Hematopoietic multipotent progenitor cell treated with erythropoietin and hydrocortisone succinate and interleukin-3 and kit ligand, for 4 days (in vitro differentiated cells): ENCODE measurements around the gene IL1RN.

ENCODE experiments used
- DNase-seq: peaks from one replicate; pipeline ENCODE4 v3.0.0-alpha.2; 2015

Gene IL1RN

DNA sequence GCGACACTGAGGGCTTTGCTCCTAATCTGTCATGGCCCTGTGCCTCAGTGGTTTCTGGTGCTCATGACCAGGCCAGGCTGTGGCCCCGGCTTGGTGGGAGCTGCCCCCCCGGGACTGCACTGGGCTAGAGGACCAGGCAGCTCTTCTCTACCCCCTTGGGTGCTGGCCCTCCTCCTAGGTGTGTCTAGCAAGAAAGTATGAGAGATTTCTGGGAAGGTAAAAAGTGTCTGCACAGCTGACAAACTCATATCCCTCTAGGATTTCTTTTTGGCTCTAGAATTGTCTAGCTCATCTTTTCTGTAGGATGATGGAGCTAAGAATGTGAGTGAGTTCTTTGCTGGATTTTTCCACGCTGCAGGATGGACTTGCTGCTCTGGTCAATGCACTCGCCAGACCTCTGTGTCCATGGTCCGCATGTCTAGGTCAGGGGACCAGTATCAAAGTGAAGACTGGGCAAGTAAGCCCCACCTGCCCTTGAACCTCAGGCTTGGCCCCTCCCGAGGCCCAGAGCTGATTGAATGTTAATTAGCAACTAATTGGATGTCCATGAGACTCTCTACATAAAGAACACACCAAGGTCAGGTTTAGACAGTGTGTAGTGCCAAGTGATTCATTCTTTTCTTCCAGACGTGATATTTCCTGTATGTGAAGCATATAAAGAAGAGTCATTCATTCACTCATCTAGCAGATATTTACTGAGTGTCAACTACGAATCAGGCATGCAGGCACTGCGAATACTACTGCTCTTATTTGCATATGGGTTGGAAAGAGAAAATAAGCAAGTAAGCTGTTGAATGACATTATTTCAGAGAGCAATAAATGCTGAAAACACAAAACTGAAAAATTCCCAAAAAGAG lies 30.7 kb downstream of the IL1RN start:
- no peak for DNase-seq

DNA sequence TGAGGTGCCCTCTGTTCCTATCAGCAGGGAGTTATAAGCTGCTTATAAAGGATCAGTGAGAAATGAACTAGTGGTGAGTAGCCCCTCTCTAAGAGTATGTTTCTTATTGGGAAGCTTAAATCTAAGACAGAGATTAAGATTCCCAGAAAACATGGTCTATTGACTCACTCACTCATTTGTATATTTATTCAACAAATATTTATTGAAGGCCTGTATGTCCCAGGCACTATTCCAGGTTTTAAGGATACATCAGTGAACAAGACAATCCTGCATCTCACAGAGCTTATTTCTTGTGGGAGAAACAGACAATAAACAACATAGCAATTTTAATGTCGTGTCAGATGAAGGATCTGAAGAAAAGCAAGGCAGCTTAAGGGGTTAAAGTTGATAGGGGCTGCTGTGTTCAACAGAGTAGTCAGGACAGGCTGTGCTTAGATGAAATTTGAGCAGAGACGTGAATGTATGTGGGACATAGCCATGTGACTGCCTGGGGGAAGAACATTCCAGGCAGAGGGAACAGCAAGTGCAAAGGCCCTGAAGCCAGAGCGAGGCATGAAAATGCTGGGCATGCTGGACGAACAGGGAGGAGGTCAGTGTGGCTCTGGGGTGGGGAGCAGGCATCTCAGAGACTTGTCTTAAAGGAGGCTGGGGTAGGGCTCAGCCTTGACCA lies 31.6 kb downstream of the IL1RN start:
- no peak for DNase-seq

- DNase-seq = no peak
Observed at GRCh38 chr2:113160248-113160647, 32.9 kb downstream of the IL1RN start.

GRCh38 chr2:113160962-113161361 lies 33.6 kb downstream of the IL1RN start:
- DNase-seq = no peak

GRCh38 chr2:113162173-113162572 lies 34.8 kb downstream of the IL1RN start:
- DNase-seq = no peak

GRCh38 chr2:113162869-113163268 lies 35.5 kb downstream of the IL1RN start:
- no peak for DNase-seq

DNA sequence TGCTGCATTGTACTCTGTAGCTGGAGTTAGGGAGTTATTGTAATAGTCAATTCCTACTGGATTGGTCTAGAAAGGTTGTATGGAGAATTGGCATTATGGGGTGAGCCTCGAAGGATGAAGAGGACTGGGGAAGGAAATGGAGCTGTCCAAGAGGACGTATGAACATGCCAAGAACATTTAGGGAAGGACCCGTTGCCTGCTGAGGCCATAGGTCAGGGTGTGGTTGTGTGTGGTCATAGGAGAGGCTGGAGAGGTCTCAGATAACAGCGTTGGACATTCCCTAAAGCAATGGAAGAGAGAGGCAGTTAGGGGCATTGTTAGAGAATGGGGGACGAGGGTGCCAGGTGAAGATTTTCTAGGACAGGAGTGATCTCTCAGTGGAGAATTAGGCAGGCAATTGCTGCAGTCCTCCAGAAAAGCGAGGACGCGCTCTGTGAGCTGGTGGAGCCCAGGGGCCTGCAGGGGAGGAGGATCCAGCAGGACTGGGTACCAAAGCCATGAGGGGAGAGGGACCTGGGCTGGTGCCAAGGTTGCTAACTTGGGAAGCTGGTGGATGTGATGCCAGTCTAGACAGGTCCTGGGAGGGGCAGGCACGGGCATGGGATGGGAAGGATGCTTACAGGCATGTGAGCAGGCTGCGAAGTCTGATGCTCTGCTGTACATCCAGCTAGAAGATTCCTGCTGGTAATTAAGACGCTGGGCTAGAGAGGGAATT lies 37.0 kb downstream of the IL1RN start:
- no peak for DNase-seq

DNA sequence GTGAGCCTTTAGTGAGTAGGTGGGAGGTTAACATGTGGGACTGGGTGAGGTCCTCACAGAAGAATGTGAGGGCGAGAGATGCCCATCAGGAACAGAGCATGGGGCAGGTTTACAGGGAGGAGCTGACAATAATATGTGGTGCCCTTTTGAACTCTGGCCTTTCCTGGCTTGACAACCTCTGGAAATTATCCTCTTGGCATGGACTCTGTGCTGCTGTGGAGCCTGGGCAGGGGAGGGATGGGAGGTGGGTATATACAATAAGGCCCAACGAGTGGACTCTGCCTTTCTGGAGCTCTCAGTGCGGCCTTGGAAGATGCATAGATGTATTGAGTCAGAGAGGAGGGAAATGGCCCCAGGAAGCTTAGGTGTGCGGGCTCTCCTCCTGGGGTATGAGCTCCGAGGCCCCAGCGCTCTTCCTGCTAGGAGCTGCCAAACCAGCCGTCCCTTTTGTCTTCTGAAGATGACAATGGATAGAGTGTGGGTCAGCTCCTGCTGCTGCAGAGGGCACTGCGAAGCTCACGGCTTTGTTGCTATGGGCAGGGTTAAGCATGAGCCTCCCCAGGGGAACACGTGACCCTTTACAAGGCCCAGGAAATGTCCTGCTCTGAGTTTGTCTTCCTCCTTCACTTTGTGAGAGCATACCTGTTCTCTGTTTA lies 37.7 kb downstream of the IL1RN start:
- no peak for DNase-seq

DNA sequence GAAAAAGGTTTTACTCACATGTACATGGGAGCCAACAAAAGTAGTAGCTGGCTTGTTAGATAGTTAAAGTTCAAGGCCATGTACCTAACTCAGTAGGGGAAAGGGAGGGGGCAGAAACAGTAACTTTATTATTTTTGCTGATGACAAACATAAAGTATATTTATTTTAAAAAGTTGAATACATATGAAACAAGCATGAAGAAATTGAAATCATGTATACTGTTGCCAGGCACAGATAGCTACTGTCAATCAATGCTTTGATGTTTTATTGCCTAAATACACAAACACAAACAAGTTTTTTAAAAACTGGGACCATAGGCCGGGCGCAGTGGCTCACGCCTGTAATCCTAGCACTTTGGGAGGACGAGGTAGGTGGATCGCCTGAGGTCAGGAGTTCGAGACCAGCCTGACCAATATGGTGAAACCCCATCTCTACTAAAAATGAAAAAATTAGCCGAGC lies 38.8 kb downstream of the IL1RN start:
- no peak for DNase-seq

- no peak for DNase-seq
Observed at GRCh38 chr2:113167115-113167932, 39.9 kb downstream of the IL1RN start.

DNA sequence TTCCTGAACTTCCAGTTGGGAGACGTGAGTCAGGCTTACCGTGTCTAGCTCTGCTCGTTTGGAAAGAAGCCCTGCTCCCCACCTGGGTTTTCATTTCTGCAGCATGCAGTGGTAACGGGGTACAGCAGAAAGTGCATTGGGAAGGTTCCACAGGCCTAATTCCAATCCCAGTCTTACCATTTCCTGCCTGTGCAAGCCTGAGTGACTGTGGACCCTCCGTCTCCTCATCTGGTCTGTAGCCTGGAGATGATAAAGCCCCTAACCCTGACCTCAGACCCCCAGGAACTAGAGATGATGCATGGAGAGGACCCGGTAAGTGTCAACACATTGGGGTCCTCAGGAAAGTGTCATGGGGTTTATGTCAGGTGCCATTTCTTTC lies 40.6 kb downstream of the IL1RN start:
- DNase-seq = no peak

GRCh38 chr2:113169002-113169530 lies 41.7 kb downstream of the IL1RN start:
- no peak for DNase-seq

- DNase-seq = no peak
Observed at GRCh38 chr2:113169586-113169985, 42.2 kb downstream of the IL1RN start.

DNA sequence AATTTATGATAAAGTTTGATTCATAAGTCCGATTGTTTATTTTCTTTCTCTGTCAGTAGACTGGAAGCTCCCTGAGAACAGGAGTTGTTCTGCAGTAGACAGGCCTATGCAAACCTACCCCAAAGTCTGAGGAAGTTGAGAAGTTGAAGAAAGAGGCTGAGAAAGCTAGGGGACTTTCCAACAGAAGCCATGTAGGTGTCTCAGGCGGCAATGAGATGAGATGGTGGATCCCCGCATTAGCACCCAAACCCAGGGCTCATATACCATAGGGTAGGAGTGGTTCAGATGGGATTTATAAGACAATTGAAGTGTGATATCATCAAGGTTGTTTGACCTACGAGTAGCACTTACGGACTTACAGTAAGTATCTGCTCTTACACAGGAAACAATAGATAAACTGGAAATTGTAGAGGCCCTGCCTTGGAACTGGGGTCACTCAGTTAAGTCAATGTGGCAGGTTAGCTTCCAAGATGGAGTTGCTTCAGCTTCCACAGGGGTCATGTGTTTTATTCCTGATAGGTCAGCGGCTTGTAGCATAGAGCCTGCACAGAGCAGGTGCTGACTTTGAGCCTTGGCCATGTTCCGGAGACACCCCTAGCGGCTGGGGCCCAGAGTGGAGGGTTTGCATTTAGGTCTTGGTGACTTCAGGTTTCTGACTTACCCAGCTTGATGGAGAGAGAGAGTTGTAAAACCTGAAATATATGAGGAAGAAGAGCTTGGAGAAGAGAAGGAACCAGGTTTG lies 44.1 kb downstream of the IL1RN start:
- DNase-seq = no peak

DNA sequence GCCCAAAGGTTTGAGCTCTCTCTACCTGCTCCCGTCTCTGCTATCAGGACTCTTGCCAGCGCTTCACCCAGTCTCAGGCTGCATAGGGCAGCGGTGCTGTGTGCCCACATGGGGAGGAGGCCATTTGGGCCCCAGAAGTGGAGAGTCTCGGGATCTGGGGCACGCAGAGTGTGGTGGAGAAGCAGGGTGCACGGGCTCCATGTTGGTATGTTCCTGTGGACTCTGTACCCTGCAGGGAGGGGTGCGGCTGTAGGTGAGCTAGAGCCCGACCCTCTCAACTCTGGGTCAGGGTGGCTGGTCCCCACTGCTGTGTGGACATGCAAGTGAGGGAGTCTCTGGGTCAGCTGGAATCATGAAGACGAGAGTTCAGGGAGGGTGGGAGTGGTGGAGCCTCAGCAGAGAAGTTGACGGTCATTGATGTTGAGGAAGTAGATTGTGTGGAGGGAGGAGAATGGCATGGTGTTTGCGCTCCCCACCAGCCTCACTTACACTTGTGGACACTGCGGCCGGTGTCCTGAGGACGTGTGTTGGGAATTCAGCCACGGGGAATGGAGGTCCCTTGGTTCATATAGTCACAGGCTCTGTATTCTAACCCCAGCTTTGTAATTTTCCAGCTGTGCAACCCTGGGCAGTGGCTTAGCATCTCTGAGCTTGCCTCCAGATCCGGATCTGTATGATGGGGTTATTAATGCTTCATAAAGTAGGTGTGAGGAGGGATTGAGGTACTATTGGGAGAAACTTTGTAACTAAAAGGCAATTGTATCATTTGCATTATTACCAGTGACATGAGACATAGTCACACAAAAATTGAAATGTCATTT lies 45.5 kb downstream of the IL1RN start:
- no peak for DNase-seq

- DNase-seq = peak; percentile 97
Observed at GRCh38 chr2:113173542-113174375, 46.4 kb downstream of the IL1RN start, which contains the start of gene PSD4. TSS of gene PSD4 (plus strand) at chr2:113173971. CDS start at chr2:113182457, 8,486 bp downstream.

GRCh38 chr2:113174376-113174750 lies 47.0 kb downstream of the IL1RN start:
- peak; percentile 55 for DNase-seq

DNA sequence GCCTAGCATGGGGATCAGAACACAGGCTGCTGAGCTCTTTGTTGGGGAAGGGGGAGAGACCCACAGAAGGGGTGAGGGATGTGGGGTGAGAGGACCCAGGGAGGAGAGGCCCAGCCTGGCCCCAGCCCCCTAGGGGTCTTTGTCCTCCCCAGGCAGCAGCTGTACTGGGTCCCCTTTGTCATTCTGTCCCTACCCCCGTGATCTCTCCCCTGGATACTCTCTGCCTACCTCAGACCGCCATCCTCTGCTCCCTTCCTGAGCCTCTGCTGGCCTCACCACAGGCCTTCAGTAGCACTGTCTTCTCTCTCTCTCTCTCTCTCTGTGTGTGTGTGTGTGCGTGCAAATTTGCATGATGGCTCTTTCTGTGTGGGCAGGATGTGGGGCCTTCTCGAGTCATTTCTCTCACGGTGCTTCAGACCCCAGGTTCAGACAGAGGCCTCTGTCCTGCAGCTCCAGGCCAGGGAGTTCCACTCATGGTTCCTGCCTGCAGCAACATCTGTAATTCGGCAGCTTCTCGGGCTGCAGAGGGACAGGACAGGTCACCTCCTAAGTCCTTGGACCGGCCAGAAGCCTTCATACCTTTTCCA lies 47.7 kb downstream of the IL1RN start:
- peak; percentile 70 for DNase-seq
